Stimulated activated naive CD4-positive, alpha-beta T cell treated with Interleukin-2 at 50 U/mL for 16 hours (primary cell): Measurements from ENCODE around the gene LAPTM4A.

Experiments
- DNase-seq: peaks from one replicate; lab custom pipeline; 2025; lab: John Stamatoyannopoulos, UW

The LAPTM4A gene

GRCh38 chr2:20019747-20020146 lies 31.7 kb downstream of the LAPTM4A start:
- DNase-seq = no peak

- no peak for DNase-seq
Observed at GRCh38 chr2:20018601-20019152, 32.8 kb downstream of the LAPTM4A start.

DNA sequence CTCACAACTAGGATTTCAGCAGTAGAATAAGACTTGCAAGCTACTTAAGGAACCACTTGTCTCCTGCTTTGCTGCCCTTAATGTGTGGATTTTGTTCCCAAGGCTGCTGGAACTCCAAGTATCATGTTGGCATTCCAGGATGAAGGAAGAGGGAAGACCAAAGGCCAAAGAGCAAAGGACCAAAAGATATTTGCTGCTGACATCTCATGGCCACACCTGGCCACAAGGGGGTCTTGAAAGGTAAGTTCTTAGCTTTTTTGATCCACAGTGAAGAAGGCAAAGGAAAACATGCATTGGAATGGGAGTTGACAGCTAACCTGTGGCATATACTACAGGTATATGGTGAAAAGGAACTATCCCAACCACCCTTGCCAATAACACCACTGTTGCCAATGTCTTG lies 35.1 kb downstream of the LAPTM4A start:
- DNase-seq = no peak

DNA sequence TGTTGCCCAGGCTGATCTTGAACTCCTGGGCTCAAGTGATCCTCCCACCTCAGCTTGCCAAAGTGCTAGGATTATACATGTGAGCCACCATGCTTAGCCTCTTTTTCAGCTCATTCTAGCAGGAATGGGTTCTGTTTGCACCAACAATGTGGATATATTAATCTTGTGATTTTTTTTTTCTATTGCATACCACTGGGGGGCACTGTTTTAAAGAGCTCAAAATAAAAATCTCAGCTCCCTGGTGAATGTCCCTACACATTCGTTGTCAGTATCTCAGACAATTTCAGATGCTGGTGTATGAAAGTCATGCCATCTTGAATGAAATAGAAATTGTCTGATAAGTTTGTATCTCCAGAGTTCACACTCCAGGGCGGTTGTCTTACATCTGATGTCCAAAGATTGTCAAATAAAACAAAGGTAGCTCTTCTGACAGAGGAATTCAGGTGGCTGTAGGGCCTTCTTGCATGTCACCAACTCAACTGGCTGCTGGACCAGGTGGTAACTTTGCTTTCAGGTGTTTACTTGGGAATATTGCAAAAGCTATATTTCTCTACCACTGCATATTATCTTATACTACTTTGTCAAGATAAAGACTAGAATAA lies 35.8 kb downstream of the LAPTM4A start:
- DNase-seq = no peak

DNA sequence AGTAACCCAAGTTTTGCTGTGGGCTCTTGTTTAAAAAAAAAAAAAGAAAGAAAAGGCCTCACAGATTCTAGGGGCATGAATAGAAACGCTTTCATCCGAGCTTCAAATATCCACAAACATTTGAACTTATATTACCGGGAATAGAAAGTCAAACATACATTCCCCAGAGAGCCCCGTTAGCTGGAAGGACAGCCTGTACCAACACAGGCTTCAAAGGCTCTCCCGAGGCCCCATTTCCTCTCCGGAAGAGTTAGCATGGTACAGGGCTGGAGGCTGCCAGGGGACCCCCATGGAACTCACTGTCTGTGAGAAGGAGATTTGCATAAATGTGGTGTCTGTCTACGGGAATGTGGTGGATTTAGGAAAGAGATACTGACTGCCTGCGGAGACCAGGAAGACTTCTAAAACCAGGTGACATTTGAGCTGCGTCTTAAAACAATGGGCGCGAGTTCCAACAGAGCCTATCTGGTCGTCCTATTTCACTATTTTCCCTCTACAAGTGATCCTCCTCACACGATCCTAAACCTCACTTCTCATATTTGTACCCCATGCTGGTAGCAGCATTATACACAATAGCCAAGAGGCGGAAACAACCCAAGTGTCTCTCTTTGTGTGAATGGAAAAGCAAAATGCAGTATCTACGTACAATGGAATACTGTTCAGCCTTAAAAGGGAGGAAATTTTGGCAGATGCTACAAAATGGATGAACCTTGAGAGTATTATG lies 38.1 kb downstream of the LAPTM4A start:
- DNase-seq = no peak

DNA sequence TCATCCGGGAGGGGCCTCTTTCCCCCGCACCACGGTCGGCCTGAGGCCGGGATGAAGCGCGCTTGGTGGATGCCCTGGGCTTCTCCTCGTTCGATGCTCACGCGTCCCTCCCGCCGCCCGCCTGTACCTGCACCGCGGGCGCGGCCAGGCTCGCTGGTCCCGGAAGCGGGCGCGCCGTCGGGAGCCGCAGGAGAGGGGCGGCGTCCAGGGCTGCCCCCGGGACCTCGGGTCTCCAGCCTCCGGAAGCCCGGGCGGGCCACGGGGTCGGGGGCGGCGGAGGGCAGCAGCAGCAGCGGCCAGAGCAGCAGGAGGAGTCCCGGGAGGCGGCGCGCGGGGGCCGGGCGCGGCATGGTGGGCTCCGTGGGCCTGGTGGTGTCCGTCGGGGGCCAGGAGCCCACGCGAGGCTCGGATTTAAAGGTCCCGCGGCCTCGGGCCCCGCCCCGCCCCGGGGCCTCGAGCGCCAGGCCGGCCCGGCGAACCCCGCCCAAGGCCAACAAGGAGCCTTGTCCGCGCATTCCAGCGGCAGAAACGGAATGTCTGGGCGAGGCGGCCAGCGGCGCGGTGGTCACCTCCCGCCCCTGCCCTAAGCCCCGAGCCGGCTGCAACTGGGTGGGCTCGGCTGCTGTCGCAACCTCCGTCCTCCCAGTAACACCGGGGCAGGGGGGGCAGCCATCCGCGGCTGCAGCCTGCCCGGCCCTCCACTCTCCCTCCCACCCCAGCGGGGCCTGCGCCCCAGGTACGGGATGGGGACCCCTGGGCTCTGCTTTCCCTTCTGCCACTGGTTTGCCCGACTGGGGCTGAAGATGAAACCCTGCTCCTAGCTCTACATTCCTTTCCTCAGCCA lies 38.9 kb downstream of the LAPTM4A start, which contains the start of gene MATN3:
Gene MATN3, minus strand, starts transcription at position 387 of the 844 bp plus-strand sequence. Its CDS starts 37 bp downstream, at position 350.
- no peak for DNase-seq

- no peak for DNase-seq
Observed at GRCh38 chr2:20012032-20012281, 39.5 kb downstream of the LAPTM4A start.

DNA sequence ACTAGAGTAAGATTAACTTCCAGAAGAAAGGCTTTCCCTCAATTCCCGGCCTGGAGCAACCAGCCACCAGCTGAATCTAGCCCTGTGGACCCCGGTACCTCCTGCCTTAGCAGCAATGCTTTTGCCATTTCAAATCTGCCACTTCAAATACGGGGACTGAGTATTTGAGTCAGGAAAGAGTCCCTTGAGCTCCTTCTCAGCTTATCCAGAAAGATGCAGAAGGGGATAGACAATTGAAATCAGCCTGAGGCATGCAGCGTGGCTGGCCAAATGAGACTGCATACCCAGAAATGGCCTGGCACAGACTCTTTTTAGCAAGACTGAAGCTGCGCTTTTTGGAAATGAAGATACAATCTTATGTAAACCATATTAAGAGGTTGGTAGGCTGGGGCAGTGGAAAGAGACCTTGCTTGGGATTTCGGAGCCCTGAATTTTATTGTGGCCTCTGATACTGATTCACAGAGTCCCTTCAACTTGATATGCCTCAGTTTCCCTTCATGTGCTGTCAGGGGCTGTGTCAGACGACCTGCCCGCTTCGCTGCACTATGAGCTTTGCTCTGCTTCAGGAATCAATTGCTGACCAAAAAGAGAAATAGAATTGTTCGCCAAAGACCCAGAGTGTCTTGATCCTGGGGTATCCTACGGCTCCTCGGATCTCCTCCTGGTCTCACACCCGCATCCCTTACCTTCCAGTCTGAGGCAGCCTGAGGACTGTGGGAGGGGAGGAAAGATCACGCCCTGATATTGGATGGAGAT lies 40.0 kb downstream of the LAPTM4A start:
- DNase-seq = no peak

- DNase-seq = no peak
Observed at GRCh38 chr2:20008703-20009102, 42.7 kb downstream of the LAPTM4A start.

GRCh38 chr2:20005891-20006470 lies 45.4 kb downstream of the LAPTM4A start:
- no peak for DNase-seq

- no peak for DNase-seq
Observed at GRCh38 chr2:20005067-20005627, 46.3 kb downstream of the LAPTM4A start.

DNA sequence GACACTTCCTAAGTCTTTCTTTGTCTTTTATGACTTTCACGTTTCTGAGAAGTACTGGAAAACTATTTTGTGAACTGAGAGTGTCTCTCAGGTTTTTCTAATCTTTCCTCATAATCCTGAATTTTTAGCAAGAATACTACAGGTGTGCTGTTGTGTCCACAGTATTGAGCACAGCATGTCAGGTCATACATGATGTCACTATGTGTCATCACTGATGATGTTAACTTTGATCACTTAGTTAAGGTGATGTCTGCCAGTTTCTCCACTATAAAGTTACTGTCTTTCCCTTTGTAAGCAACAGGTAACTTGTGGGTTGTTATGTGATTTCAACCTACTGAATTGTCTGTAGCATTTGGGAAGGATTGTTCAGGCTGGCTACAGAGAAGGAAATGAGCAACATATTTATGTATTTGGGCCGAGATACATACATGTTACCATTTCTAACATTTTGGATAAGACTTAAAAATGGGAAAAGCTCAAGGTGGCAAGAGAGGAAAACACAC lies 50.0 kb downstream of the LAPTM4A start:
- DNase-seq = no peak

DNA sequence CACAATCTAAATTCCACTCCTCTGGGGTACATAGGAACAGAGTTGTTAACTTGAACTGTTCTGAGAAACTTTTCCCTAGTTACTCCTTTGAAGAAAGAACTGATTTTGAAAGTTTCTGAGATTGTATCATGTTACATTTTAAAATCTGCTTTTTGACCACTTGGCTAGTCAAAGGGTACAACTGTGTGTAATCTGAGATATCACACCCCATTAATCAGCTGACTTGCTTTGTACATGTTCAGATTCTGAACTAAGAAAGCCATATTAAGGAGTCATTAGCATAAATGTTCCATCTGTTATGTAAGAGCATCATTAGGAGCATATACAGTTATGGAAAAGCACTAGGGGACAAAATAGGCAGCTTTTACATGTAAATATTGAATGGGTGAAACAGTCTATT lies 57.7 kb downstream of the LAPTM4A start:
- no peak for DNase-seq

- DNase-seq = no peak
Observed at GRCh38 chr2:19991895-19992294, 59.5 kb downstream of the LAPTM4A start.

- DNase-seq = no peak
Observed at GRCh38 chr2:19990416-19990728, 61.1 kb downstream of the LAPTM4A start.

- peak; percentile 83 for DNase-seq
Observed at GRCh38 chr2:19989667-19990415, 61.6 kb downstream of the LAPTM4A start, which contains the start of gene WDR35. Gene WDR35, minus strand, starts transcription at chr2:19990105. Its CDS starts 90 bp downstream, at chr2:19990015.

DNA sequence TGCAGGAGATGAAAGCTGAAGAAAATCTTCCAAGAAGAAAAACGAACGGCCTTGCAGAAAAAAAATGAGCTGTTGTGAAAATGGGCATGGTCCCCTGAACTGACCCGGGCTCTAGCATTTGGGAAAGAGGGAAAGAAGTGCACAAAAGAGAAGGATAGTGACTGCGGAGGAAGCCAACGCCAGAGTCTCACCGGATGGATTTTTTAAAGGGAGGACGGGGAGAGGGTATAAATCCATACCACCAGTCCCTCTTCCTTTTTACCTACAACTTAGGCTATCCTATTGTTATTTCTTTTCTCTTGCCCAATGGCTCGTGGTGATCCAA lies 62.1 kb downstream of the LAPTM4A start:
- no peak for DNase-seq

GRCh38 chr2:19988600-19988999 lies 62.8 kb downstream of the LAPTM4A start:
- no peak for DNase-seq

- no peak for DNase-seq
Observed at GRCh38 chr2:19987936-19988335, 63.5 kb downstream of the LAPTM4A start.
